ENCODE data around the gene NRL.

Gene NRL

DNA sequence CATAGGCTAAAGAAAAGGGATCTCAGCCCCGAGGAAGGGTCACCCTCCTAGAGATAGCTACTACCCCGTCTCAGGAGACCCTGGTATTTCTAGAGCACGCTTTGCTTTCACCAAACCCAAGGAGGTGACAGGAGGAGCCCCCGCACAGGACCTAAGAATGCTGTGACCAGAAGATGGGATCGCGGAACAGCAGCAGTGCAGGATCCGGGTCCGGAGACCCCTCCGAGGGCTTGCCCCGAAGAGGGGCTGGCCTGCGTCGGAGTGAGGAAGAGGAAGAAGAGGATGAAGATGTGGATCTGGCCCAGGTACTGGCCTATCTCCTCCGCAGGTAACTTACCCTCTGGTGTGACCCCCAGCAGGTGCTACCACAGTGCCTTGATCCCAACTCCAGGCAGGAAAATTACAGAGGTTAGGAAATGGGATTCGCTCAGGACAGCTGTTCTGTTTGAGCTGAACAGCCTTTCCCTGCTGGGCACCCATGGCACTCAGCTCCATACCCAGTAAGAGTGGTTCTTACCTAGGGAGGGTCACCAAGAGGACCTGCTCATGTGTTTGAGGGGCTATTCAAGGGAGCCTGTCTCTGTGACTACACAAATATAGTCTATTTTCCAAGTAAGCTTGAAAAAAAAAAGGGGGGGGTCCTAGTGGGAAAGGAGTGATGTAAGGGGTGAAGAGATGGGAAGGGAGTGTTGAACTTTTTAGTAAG lies 826 bp upstream of the NRL start:
- no peak for DNase-seq (ENCODE audit: extremely low spot score)
- TF ChIP-seq, protein P1, sequence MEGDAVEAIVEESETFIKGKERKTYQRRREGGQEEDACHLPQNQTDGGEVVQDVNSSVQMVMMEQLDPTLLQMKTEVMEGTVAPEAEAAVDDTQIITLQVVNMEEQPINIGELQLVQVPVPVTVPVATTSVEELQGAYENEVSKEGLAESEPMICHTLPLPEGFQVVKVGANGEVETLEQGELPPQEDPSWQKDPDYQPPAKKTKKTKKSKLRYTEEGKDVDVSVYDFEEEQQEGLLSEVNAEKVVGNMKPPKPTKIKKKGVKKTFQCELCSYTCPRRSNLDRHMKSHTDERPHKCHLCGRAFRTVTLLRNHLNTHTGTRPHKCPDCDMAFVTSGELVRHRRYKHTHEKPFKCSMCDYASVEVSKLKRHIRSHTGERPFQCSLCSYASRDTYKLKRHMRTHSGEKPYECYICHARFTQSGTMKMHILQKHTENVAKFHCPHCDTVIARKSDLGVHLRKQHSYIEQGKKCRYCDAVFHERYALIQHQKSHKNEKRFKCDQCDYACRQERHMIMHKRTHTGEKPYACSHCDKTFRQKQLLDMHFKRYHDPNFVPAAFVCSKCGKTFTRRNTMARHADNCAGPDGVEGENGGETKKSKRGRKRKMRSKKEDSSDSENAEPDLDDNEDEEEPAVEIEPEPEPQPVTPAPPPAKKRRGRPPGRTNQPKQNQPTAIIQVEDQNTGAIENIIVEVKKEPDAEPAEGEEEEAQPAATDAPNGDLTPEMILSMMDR (IDR thresholded peaks at IDR 0.05; ENCODE audit: control extremely low read depth, extremely low read depth, low read depth, missing control alignments) = no peak
- POLR2A ChIA-PET = interaction anchor here (0.7 to 3.1 kb wide), 12 partner anchors 9 to 171 kb away, joined by 3 to 29 read pairs (median 10); partner anchors contain the start of genes EMC9, IRF9, PCK2 and PSME1
- CTCF ChIA-PET = interaction anchor here (1.1 to 6.8 kb wide), 15 partner anchors 8 to 188 kb away, joined by 3 to 58 read pairs (median 9); partner anchors contain the start of genes DHRS4, EMC9, FITM1 and IRF9

DNA sequence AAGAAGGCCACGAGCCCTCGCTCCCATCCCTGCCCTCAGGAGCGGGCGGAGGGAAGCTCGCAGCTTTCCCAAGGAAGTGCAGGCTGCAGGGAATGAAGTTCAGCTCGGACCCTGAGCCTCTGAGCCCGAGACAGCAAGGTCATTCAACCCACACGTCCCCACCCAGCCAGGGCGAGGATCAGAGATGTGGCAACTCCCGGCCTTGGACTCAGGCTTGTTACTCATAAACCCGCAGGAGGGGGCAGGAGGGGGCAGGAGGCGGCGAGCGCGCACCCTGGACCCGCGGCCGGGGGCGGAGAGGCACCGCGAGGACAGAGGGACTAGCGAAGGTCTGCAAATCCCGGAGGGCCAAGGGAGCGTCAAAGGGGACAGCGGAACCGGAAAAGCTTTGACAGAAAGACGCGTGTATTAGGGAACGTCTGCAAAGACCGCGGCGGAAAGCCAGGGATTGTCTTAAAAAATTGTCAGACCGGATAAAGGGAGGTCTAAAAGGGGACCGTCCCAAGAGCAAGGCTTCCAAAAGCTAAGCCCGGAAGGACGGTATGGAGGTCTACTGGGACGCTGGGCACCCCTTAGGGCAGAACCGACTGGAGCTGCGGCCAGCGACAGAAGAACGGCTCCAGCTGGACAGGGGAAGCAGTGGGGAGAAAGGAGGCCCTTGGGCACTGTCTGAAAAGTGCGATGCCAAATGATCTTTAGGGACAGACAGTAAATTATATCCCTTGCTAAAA lies 783 bp downstream of the NRL start:
- peak; percentile 80 for DNase-seq (ENCODE audit: extremely low spot score)
- TF ChIP-seq, protein P1 (IDR thresholded peaks at IDR 0.05; ENCODE audit: control extremely low read depth, extremely low read depth, low read depth, missing control alignments) = no peak
- POLR2A ChIA-PET = interaction anchor here (0.8 to 3.1 kb wide), 16 partner anchors 11 to 81 kb away, joined by 3 to 29 read pairs (median 6); partner anchors contain the start of genes EMC9, FITM1, IPO4 and IRF9
- CTCF ChIA-PET = interaction anchor here (0.6 to 6.8 kb wide), 22 partner anchors 10 to 482 kb away, joined by 3 to 58 read pairs (median 5); partner anchors contain the start of genes DHRS4, EMC9, FITM1 and IRF9

GRCh38 chr14:24113379-24113800 lies 1.4 kb downstream of the NRL start:
- no peak for DNase-seq (ENCODE audit: extremely low spot score)
- TF ChIP-seq, protein P1 (IDR thresholded peaks at IDR 0.05; ENCODE audit: control extremely low read depth, extremely low read depth, low read depth, missing control alignments) = no peak
- ChIA-PET POLR2A (interaction anchor here (1.1 to 3.1 kb wide), 7 partner anchors 10 to 48 kb away, joined by 3 to 29 read pairs (median 18); partner anchors contain the start of genes IRF9, PCK2, PSME1 and PSME2), CTCF (interaction anchor here (1.0 to 6.1 kb wide), 12 partner anchors 10 to 481 kb away, joined by 3 to 46 read pairs (median 8); partner anchors contain the start of genes DHRS4, IRF9, PCK2 and PSME2)

DNA sequence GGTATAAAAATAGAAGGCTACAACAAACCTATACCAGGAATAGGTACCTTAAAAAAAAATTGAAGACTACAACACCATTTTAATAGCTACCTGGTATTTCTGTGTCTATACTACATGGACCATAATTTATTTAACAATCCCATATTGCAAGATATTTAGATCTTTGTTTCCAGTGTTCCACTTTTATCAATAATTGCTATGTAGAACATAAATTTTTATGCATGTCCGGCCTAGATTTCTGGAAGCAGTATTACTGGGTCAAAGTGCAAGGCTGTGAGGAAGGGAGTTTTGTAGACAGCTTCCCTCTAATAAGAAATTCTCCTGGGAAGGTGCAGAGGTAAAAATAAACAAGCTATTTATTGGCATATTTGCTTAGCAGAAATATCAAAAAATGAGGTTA lies 4.2 kb downstream of the NRL start:
- POLR2A ChIA-PET = no interaction called here
- DNase-seq (ENCODE audit: extremely low spot score) = no peak
- CTCF ChIA-PET = interaction anchor here (0.8 to 13.5 kb wide), 11 partner anchors 16 to 96 kb away, joined by 3 to 246 read pairs (median 7); partner anchors contain the start of genes EMC9, IRF9, PCK2 and PSME1
- TF ChIP-seq, protein P1 (IDR thresholded peaks at IDR 0.05; ENCODE audit: control extremely low read depth, extremely low read depth, low read depth, missing control alignments) = no peak

DNA sequence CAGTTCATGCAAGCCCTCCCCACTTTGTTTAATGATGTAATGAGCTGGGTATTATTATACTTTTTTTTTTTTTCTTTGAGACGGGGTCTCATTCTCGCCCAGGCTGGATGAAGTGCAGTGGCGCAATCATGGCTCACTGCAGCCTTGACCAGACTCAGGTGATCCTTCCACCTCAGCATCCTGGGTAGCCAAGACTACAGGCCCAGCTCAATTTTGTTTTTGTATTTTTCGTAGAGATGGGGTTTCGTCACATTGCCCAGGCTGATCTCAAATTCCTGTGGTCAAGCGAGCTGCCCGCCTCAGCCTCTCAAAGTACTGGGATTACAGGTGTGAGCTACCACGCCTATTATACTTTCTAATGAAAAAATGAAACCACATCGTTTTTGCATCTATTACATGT lies 4.7 kb downstream of the NRL start:
- TF ChIP-seq, protein P1 (IDR thresholded peaks at IDR 0.05; ENCODE audit: control extremely low read depth, extremely low read depth, low read depth, missing control alignments) = no peak
- ChIA-PET CTCF (interaction anchor here (0.7 to 13.5 kb wide), 17 partner anchors 8 to 168 kb away, joined by 3 to 246 read pairs (median 5); partner anchors contain the start of genes CHMP4A, EMC9, IRF9 and PCK2), POLR2A (interaction anchor here (1.1 kb wide), 1 partner anchor 15 kb away, joined by 3 read pairs; no protein-coding TSS in a partner anchor)
- no peak for DNase-seq (ENCODE audit: extremely low spot score)
